GM10266 (cell line): Measurements from ENCODE around the gene ZCCHC10.

ENCODE experiments used
- DNase-seq: peaks from one replicate; pipeline ENCODE4 v3.0.0; 2012; ENCODE audit errors: extremely low spot score
- CTCF ChIP-seq: IDR thresholded peaks from 2 replicates; pipeline ENCODE4 v1.5.1; 2012; ENCODE audit warnings: mild to moderate bottlenecking, low read depth; ENCODE audit not compliant: control insufficient read depth, insufficient read depth; ENCODE audit errors: missing control alignments

The ZCCHC10 gene

DNA sequence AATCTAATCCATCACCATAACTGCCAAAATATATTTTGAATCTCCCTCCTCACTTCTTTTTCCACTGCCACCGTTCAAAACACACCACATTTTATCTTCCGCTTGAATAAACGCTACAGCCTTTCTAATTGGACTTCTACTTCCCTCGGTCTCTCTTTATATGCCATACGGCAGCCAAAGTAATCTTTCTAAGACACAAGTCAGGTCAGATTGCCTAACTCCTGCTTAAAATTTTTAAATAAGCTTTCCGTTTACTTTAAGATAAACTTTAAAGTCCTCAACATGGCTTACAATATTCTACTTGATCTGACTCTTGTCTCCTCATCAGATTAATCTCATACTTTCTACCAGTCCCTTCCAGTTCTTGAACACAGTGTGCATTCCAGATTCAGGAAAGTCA, 72.6 kb downstream of the ZCCHC10 start:
- TF ChIP-seq CTCF, result no peak
- no peak for DNase-seq

- TF ChIP-seq CTCF, result no peak
- no peak for DNase-seq
These were observed 73.5 kb downstream of the ZCCHC10 start for GRCh38 chr5:132952829-132953228.

- no peak for TF ChIP-seq CTCF
- DNase-seq, result no peak
These were observed 74.5 kb downstream of the ZCCHC10 start for GRCh38 chr5:132951897-132952296.

GRCh38 chr5:132949136-132949535, 77.2 kb downstream of the ZCCHC10 start:
- TF ChIP-seq CTCF, result no peak
- DNase-seq, result no peak

GRCh38 chr5:132947671-132948070, 78.7 kb downstream of the ZCCHC10 start:
- no peak for TF ChIP-seq CTCF

More at GRCh38 chr5:132947671-132948070, 78.7 kb downstream of the ZCCHC10 start:
- DNase-seq, result no peak
